CD8-positive, alpha-beta memory T cell (primary cell): ENCODE results near the gene NOP53. TPM values are rescaled to one million over a fixed set of nuclear protein-coding genes. Genes with fewer than 3 reads are reported as not detected.
"Not testable (repeated sequence)": the region's sequence is repeated elsewhere in the genome, so short reads cannot be mapped to it uniquely, and the experiment has no call there.

ENCODE experiments used
- CTCF ChIA-PET: fragments of 350-600 bp; sonication (Branson Sonifier 250); formaldehyde crosslinking; loops from one replicate; lab custom pipeline; 2021; ENCODE audit warnings: antibody characterized with exemption; lab: Charles Lee
- POLR2A ChIA-PET: fragments of 350-600 bp; sonication (Branson Sonifier 250); formaldehyde crosslinking; loops from one replicate; lab custom pipeline; 2021; ENCODE audit warnings: antibody characterized with exemption; lab: Charles Lee
- DNase-seq, 5 donors: peaks; one replicate each; pipeline versions ENCODE4 v3.0.0 to v3.0.0-alpha.2; 2020 to 2022; ENCODE audit warnings: mixed read lengths in 1 of 5
- H3K27ac ChIP-seq: one replicate; pipeline ENCODE4 v1.7.0; 2013; ENCODE audit warnings: low read depth, mild to moderate bottlenecking, low read length, moderate library complexity
- H3K27me3 ChIP-seq: 2 replicates; pipeline ENCODE4 v1.7.0; 2013; ENCODE audit warnings: low read length, mild to moderate bottlenecking; ENCODE audit not compliant: insufficient read depth, poor library complexity, severe bottlenecking
- H3K36me3 ChIP-seq: 2 replicates; pipeline ENCODE4 v1.7.0; 2013; ENCODE audit warnings: mild to moderate bottlenecking, low read length, moderate library complexity; ENCODE audit not compliant: insufficient read depth
- H3K4me1 ChIP-seq: 2 replicates; pipeline ENCODE4 v1.7.0; 2013; ENCODE audit warnings: mild to moderate bottlenecking, low read length, moderate library complexity; ENCODE audit not compliant: insufficient read depth
- H3K4me3 ChIP-seq: 2 replicates; pipeline ENCODE4 v1.7.0; 2013; ENCODE audit warnings: mild to moderate bottlenecking, low read length
- H3K9me3 ChIP-seq: 2 replicates; pipeline ENCODE4 v1.7.0; 2013; ENCODE audit warnings: mild to moderate bottlenecking, low read length
- H3K27ac Mint-ChIP-seq, 8 donors: one replicate each; pipeline ENCODE4 v1.8.0; 2020 to 2021; ENCODE audit warnings: mixed read lengths in 8 of 8, mild to moderate bottlenecking in 6 of 8, inconsistent platforms in 3 of 8, moderate library complexity in 3 of 8
- H3K27me3 Mint-ChIP-seq, 2 donors: one replicate each; pipeline ENCODE4 v1.8.0; 2020 to 2021; ENCODE audit warnings: mixed read lengths in 2 of 2, mild to moderate bottlenecking in 1 of 2, moderate library complexity in 1 of 2
- H3K36me3 Mint-ChIP-seq, 3 donors: one replicate each; pipeline ENCODE4 v1.8.0; 2020 to 2021; ENCODE audit warnings: mixed read lengths in 3 of 3, inconsistent platforms in 1 of 3, mild to moderate bottlenecking in 1 of 3
- H3K4me1 Mint-ChIP-seq, 3 donors: one replicate each; pipeline ENCODE4 v1.8.0; 2020 to 2021; ENCODE audit warnings: mixed read lengths in 3 of 3, inconsistent platforms in 1 of 3, mild to moderate bottlenecking in 1 of 3
- H3K4me3 Mint-ChIP-seq, 7 donors: one replicate each; pipeline ENCODE4 v1.8.0; 2020 to 2021; ENCODE audit warnings: mixed read lengths in 7 of 7, mild to moderate bottlenecking in 6 of 7, moderate library complexity in 4 of 7, inconsistent platforms in 2 of 7
- H3K9me3 Mint-ChIP-seq, 5 donors: one replicate each; pipeline ENCODE4 v1.8.0; 2020 to 2022; ENCODE audit warnings: mixed read lengths in 5 of 5, mild to moderate bottlenecking in 3 of 5, moderate library complexity in 2 of 5, inconsistent platforms in 1 of 5
- polyA plus RNA-seq: library from polyadenylated mRNA; unstranded; fragments of 300-500 nt; fragmentation: Illumina TruSeq; gene quantifications from one replicate; pipeline ENCODE4 v1.2.3, GENCODE V29; 2021
- total RNA-seq, 2 experiments: library from RNA; stranded (reverse); gene quantifications; one replicate each; pipeline ENCODE4 v1.2.3, GENCODE V29; 2021

The NOP53 gene
- total and polyA plus RNA-seq, 3 experiments from 2014 or later = 196 to 243 (median 236) TPM

GRCh38 chr19:47776568-47776967 lies 31.2 kb downstream of the NOP53 start:
- POLR2A ChIA-PET = no interaction called here
- peak overlapping the region in 1 of 8 donors; percentile 12 for H3K27ac Mint-ChIP-seq

GRCh38 chr19:47777245-47778048 lies 32.1 kb downstream of the NOP53 start:
- not testable (repeated sequence) for DNase-seq, H3K27me3 ChIP-seq, H3K27me3 Mint-ChIP-seq, H3K36me3 ChIP-seq, H3K9me3 ChIP-seq, H3K9me3 Mint-ChIP-seq
- CTCF ChIA-PET = interaction anchor here (1.9 kb wide), 1 partner anchor 34 kb away, joined by 7 read pairs; no protein-coding TSS in a partner anchor
- peak overlapping the region; percentile 94 to 97 (median 97) for H3K4me3 Mint-ChIP-seq
- Histone ChIP-seq H3K4me1 (peaks cover 13% of the 10 kb centered on the region), H3K4me3 (peak overlapping the region; percentile 93), H3K27ac (peak overlapping the region; percentile 92)
- H3K4me1 Mint-ChIP-seq = peaks cover 28 to 40% (median 35%) of the 10 kb centered on the region in 3 donors
- peak overlapping the region in 6 of 8 donors; percentile 81 to 99 (median 96) for H3K27ac Mint-ChIP-seq
- POLR2A ChIA-PET = interaction anchor here (0.6 to 1.1 kb wide), 3 partner anchors 10 to 32 kb away, joined by 3 to 7 read pairs (median 3); partner anchors contain the start of gene NOP53
- peaks cover 4 to 27% (median 13%) of the 10 kb centered on the region in 3 donors for H3K36me3 Mint-ChIP-seq

More at GRCh38 chr19:47776568-47776967, 31.2 kb downstream of the NOP53 start:
- Histone ChIP-seq H3K4me3 (no peak overlapping the region), H3K36me3 (peaks cover 2% of the 10 kb centered on the region), H3K27me3 (no peaks in the 10 kb centered on the region), H3K4me1 (peaks cover 13% of the 10 kb centered on the region), H3K9me3 (no peaks in the 10 kb centered on the region), H3K27ac (no peak overlapping the region)
- Mint-ChIP-seq H3K36me3 (peaks cover 3 to 18% (median 6%) of the 10 kb centered on the region in 3 donors), H3K4me3 (peak overlapping the region in 4 of 7 donors; percentile 11 to 94 (median 38)), H3K27me3 (no peaks in the 10 kb centered on the region), H3K4me1 (peaks cover 25 to 38% (median 32%) of the 10 kb centered on the region in 3 donors), H3K9me3 (no peaks in the 10 kb centered on the region)
- no peak for DNase-seq
- CTCF ChIA-PET = interaction anchor here (1.1 to 1.9 kb wide), 2 partner anchors 11 to 33 kb away, joined by 5 to 7 read pairs; no protein-coding TSS in a partner anchor

- Mint-ChIP-seq H3K4me3 (peak within 1 kb of the TSS; percentile 94 to 97 (median 97)), H3K4me1 (peaks cover 28 to 40% (median 35%) of the 10 kb centered on the region in 3 donors), H3K27ac (peak within 1 kb of the TSS; percentile 81 to 99 (median 96)), H3K9me3 (no peaks in the 10 kb centered on the region), H3K27me3 (no peaks in the 10 kb centered on the region), H3K36me3 (peaks cover 4 to 34% (median 13%) of the 10 kb centered on the region in 3 donors)
- CTCF ChIA-PET = no interaction called here
- H3K4me3 ChIP-seq = peak within 1 kb of the TSS; percentile 93
- H3K9me3 ChIP-seq = no peaks in the 10 kb centered on the region
- POLR2A ChIA-PET = interaction anchor here (0.6 to 1.1 kb wide), 3 partner anchors 11 to 33 kb away, joined by 3 to 7 read pairs (median 3); partner anchors contain the start of gene NOP53
- peak; percentile 64 to 83 (median 79) for DNase-seq
- no peaks in the 10 kb centered on the region for H3K27me3 ChIP-seq
- peak within 1 kb of the TSS; percentile 92 for H3K27ac ChIP-seq
- peaks cover 5% of the 10 kb centered on the region for H3K36me3 ChIP-seq
- H3K4me1 ChIP-seq = peaks cover 13% of the 10 kb centered on the region
Observed at GRCh38 chr19:47778049-47778953, 33.0 kb downstream of the NOP53 start, which contains the start of gene SELENOW. TSS of gene SELENOW (plus strand) at chr19:47778703. CDS start at chr19:47778786, 83 bp downstream.

GRCh38 chr19:47778954-47779351 lies 33.6 kb downstream of the NOP53 start:
- Mint-ChIP-seq H3K9me3 (no peaks in the 10 kb centered on the region), H3K27me3 (no peaks in the 10 kb centered on the region), H3K4me1 (peaks cover 28 to 40% (median 35%) of the 10 kb centered on the region in 3 donors), H3K4me3 (peak overlapping the region; percentile 94 to 97 (median 97)), H3K36me3 (peaks cover 4 to 40% (median 13%) of the 10 kb centered on the region in 3 donors), H3K27ac (peak overlapping the region; percentile 81 to 99 (median 96))
- Histone ChIP-seq H3K4me3 (peak overlapping the region; percentile 93), H3K4me1 (peaks cover 13% of the 10 kb centered on the region), H3K9me3 (no peaks in the 10 kb centered on the region), H3K27me3 (no peaks in the 10 kb centered on the region), H3K36me3 (peaks cover 5% of the 10 kb centered on the region), H3K27ac (peak overlapping the region; percentile 92)
- POLR2A ChIA-PET = interaction anchor here (0.6 kb wide), 1 partner anchor 86 kb away, joined by 3 read pairs; no protein-coding TSS in a partner anchor
- no peak for DNase-seq
- CTCF ChIA-PET = interaction anchor here (1.1 kb wide), 1 partner anchor 328 kb away, joined by 4 read pairs; no protein-coding TSS in a partner anchor

GRCh38 chr19:47779524-47780214 lies 34.3 kb downstream of the NOP53 start:
- H3K4me1 ChIP-seq = peaks cover 13% of the 10 kb centered on the region
- H3K4me3 ChIP-seq = peak overlapping the region; percentile 93
- peaks cover 5% of the 10 kb centered on the region for H3K36me3 ChIP-seq
- no peaks in the 10 kb centered on the region for H3K9me3 ChIP-seq
- no peaks in the 10 kb centered on the region for H3K27me3 Mint-ChIP-seq
- H3K9me3 Mint-ChIP-seq = no peaks in the 10 kb centered on the region
- H3K36me3 Mint-ChIP-seq = peaks cover 4 to 47% (median 17%) of the 10 kb centered on the region in 3 donors
- no peaks in the 10 kb centered on the region for H3K27me3 ChIP-seq
- H3K27ac Mint-ChIP-seq = peak overlapping the region; percentile 81 to 99 (median 96)
- POLR2A ChIA-PET = interaction anchor here (0.6 kb wide), 1 partner anchor 87 kb away, joined by 3 read pairs; no protein-coding TSS in a partner anchor
- CTCF ChIA-PET = interaction anchor here (0.7 to 1.1 kb wide), 5 partner anchors 10 to 329 kb away, joined by 3 to 4 read pairs (median 3); no protein-coding TSS in a partner anchor
- DNase-seq = no peak
- peaks cover 28 to 44% (median 35%) of the 10 kb centered on the region in 3 donors for H3K4me1 Mint-ChIP-seq
- peak overlapping the region; percentile 94 to 97 (median 97) for H3K4me3 Mint-ChIP-seq
- H3K27ac ChIP-seq = peak overlapping the region; percentile 92

- Mint-ChIP-seq H3K9me3 (no peaks in the 10 kb centered on the region), H3K36me3 (peaks cover 4 to 50% (median 17%) of the 10 kb centered on the region in 3 donors), H3K27me3 (no peaks in the 10 kb centered on the region), H3K27ac (peak overlapping the region in 7 of 8 donors; percentile 71 to 98 (median 83)), H3K4me1 (peaks cover 28 to 44% (median 35%) of the 10 kb centered on the region in 3 donors), H3K4me3 (peak overlapping the region; percentile 80 to 97 (median 95))
- Histone ChIP-seq H3K4me1 (peaks cover 13% of the 10 kb centered on the region), H3K27me3 (no peaks in the 10 kb centered on the region), H3K36me3 (peaks cover 5% of the 10 kb centered on the region), H3K27ac (no peak overlapping the region), H3K4me3 (no peak overlapping the region), H3K9me3 (no peaks in the 10 kb centered on the region)
- DNase-seq = no peak
- ChIA-PET CTCF (interaction anchor here (0.7 to 1.1 kb wide), 5 partner anchors 10 to 330 kb away, joined by 3 to 4 read pairs (median 3); no protein-coding TSS in a partner anchor), POLR2A (no interaction called here)
Observed at GRCh38 chr19:47780215-47780551, 34.8 kb downstream of the NOP53 start.
